Measurements from ENCODE around the gene NME7.
"Not testable (repeated sequence)": the region's sequence is repeated elsewhere in the genome, so short reads cannot be mapped to it uniquely, and the experiment has no call there.

The NME7 gene, protein sequence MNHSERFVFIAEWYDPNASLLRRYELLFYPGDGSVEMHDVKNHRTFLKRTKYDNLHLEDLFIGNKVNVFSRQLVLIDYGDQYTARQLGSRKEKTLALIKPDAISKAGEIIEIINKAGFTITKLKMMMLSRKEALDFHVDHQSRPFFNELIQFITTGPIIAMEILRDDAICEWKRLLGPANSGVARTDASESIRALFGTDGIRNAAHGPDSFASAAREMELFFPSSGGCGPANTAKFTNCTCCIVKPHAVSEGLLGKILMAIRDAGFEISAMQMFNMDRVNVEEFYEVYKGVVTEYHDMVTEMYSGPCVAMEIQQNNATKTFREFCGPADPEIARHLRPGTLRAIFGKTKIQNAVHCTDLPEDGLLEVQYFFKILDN

GRCh38 chr1:169367686-169368405 is at the start of gene NME7, which contains the start of gene BLZF1:
NME7 (minus strand) TSS chr1:169367797; CDS start chr1:169367710, 87 bp downstream.
BLZF1 (plus strand) TSS chr1:169368195; CDS start chr1:169369523, 1,328 bp downstream.
- peak; percentile 99 for DNase-seq

DNA sequence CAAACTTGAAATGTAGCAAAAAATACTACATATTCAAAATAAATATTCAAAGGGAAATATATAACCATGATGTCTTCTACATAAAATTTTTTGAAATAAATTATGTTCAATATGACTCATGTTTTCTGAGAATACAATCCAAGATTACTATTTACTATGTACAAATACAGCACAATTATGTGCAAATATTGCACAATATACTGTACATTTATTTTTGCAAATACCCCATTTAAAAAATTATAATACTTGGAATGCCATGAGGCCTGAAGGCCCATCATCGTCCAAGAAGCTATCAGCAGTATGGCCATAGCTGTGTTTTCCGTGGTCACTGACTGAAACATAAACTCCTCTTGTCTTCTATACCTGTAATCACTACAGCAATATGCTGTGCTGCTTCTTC is 47.4 kb upstream of the NME7 start:
- no peak for DNase-seq

DNA sequence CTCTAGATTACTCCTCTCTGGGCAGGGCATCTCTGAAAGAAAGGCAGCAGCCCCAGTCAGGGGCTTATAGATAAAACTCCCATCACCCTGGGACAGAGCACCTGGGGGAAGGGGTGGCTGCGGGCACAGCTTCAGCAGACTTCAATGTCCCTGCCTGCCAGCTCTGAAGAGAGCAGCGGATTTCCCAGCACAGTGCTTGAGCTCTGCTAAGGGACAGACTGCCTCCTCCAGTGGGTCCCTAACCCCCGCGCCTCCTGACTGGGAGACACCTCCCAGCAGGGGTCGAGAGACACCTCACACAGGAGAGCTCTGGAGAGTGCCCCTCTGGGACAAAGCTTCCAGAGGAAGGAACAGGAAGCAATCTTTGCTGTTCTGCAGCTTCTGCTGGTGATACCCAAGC is 40.7 kb upstream of the NME7 start:
- not testable (repeated sequence) for DNase-seq

- not testable (repeated sequence) for DNase-seq
Observed at GRCh38 chr1:169402578-169402977, 35.0 kb upstream of the NME7 start.

- DNase-seq = no peak
Observed at GRCh38 chr1:169395955-169396354, 28.4 kb upstream of the NME7 start.

DNA sequence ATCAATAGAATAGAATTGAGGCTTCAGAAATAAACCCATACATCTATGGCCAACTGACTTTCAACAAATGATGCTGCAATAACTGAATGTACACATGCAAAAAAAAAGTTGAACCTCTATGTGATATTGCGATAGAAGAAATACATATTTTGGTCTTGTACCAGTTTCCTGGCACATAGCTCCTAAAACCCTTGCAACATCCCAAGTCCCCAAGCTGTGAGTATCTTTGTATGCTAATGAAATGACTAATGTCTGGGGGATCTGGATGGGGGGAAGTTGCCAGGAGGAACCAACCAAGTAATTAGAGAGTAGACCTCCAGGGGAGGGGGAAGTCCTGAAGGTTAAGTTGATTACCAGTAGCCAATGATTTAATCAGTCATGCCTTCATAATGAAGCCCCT is 24.8 kb upstream of the NME7 start:
- no peak for DNase-seq

- DNase-seq = no peak
Observed at GRCh38 chr1:169390303-169390702, 22.7 kb upstream of the NME7 start.

DNA sequence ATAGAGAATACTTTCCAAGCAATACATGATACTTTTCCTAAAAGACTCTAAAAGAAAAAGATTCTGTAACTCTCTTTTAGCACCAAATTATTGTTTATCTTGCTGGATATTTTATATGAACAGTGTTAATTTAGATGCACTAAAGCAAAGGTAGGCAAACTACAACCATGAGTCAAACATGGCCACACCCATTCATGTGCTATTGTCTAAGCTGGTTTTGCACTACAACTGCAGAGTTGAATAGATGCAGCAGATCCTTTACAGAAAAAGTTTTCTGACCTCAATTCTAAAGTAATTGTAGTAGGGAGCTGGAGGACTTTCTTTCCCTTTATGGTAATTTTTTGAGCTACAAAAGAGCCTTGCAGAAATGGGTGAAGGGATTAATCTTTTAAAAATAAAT is 19.8 kb upstream of the NME7 start:
- DNase-seq = no peak

- DNase-seq = no peak
Observed at GRCh38 chr1:169383449-169383848, 15.9 kb upstream of the NME7 start.

DNA sequence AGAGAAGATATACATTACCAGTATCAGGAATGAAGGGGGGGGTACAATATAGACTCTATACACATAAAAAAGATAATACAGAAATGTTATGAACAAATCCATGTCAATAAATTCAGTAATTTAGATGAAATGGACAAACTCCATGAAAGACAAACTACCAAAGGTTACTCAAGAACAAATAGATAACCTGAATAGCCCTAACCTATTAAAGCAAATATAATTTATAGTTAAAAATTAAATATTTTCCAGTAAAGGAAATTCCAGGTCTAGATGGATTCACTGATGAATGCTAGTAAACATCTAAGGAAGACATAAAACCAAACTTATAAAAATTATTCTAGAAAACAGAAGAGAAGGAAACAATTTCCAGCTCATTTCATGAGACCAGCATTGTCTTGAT is 13.6 kb upstream of the NME7 start:
- no peak for DNase-seq

DNA sequence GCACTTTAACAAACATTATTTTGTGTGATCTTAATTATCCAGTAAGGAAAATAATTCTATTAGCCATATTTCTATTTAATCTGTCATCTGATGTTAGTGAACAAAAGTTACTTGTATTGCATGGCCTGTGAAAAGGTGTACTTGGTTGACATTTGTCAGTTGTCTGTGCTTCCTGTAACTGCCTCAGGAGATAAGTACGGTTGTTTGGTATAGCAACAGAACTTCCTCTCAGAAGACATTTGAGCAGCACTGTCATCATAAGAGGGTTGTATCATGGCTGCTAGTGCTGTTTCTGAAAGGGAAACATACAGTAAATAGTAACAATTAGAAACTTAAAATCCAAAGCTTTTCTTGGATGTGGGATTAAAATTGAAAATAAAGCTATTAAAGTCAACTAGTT is 3.8 kb upstream of the NME7 start:
- no peak for DNase-seq

DNA sequence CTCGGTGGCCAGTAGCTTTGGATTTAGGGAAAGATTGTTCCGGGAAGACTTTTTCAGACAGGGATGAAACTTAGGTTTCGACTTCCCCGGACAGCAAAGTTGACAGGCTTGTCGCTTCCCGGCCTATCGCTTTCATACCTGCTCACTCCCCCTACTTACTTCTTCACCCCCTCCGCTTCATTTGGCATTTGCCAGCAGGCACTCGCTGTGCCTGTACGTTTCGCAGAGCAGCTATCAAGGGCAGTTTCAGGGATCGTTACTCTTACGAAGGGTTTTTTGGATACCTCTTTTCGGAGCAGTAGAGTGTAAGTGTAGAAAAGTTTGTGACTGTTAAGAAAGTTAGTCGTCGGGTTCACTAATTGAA is 791 bp upstream of the NME7 start:
- DNase-seq = peak; percentile 19

DNA sequence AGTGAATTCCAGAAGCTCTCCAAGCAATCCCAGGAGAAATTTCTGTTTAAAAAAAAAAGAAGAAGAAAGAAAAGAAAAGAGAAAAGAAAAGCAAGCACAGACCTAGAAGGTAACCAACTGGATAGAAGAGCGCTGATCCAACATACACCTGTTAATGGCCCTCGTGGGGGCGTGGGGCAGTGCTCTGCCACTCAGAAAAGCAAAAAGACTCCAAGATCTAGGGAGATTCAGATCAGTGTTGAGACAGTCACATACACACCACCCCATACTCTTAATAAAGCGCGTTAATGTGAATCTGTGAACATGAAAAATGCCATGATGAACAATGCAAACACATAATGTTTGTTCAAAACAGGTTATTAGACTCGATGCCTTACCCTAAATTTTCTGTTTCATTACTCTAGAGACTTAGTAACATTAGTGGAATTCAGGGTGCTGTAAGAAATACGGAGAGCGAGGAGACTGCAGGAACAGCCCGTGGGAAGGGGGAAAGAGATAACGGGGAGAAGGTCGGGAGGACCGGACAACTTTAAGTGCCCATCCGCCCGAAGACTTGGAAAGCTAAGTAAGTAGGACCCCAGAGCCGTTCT is 406 bp downstream of the NME7 start:
- no peak for DNase-seq

DNA sequence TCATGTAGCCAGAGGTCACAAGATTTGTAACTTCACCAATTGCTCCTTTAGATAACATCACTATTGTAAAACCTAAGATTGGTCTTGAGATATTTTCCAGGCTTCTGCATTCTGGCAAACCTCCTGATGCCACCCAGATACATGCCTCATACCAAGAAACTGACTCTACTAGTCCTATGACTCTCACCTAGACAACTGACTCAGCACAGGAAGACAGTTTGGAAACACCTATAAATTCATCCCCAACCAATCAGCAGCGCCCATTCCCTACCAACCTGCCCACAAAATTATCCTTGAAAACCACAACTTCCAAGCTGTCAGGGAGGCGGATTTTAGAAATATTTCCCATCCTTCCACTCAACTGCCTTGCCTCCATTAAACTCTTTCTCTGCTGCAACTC is 2.6 kb downstream of the NME7 start:
- no peak for DNase-seq

GRCh38 chr1:169363046-169363730 is 4.4 kb downstream of the NME7 start:
- peak; percentile 23 for DNase-seq

- DNase-seq = no peak
Observed at GRCh38 chr1:169361281-169361680, 6.3 kb downstream of the NME7 start.

- DNase-seq = no peak
Observed at GRCh38 chr1:169360415-169360814, 7.2 kb downstream of the NME7 start.

DNA sequence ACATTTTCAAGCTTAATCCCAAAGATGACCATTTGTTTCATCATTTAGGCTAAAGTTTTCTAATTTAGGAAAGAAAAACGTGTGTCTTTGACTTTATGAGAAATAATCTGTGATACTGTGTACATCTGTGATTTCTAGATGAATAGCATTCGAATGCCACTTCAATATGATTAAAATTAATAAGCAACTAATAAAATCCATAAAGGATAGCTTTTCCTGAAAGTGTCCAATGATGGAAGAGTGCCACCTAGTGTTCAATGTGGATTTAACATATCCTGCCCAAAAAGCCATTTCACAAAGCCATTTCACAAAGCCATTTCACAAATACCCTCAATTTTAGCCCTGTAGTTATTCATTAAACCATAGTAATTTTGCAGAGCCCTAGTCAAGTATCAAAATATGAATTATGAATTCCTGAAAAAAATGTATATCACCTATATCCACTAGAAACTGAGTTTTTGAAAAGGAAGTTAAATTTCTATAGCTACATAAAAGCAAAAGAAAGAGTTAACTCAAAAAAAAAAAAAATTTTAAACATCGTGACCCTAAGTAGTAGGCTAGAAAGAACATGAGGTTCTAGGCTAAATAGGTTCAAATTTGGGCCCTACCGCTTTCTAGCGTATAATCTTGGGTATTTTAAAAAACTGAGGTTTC is 19.1 kb downstream of the NME7 start:
- no peak for DNase-seq

- DNase-seq = no peak
Observed at GRCh38 chr1:169347688-169348382, 19.8 kb downstream of the NME7 start.

DNA sequence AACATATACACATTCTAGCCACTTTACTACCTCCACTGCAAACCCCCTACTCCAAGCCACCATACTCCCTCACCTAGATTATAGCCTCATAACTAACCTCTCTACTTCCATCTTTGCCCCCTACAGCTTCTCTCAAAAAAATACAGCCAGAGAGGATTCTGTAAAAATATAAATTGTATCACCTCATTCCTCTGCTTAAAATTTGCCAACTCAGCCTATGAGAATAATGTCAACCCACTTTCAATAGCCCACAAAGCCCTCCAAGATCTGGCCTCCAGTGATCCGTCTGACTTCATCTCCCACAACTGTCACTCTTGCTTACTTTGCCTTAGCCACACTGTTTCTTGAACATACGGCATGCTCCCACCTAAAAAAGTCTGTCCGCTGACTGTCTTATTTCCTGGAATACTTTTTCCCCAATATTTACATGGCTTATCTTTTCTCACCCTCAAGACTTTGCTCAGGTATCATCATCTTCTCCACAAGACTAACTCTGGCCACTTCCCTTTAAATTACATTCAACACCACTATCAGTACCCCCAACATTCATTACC is 21.5 kb downstream of the NME7 start:
- DNase-seq = no peak

DNA sequence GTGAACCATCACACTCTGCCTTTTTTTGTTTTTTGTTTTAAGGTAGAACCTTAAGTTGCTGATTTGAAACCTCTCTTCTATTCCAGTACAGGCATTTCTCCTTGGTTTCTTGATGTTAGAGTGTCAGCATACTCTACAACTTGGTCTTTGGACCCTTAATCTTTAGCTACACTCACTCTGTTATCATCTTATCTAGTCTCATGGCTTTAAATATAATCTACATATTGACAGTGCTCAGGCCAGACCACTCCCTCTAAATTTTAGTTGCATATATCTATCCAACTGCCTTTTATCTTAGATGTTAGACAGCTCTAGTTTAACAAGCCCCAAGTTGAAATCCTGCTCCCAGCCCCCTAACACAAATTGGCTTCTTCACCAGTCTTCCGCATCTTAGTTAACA is 22.1 kb downstream of the NME7 start:
- DNase-seq = no peak

DNA sequence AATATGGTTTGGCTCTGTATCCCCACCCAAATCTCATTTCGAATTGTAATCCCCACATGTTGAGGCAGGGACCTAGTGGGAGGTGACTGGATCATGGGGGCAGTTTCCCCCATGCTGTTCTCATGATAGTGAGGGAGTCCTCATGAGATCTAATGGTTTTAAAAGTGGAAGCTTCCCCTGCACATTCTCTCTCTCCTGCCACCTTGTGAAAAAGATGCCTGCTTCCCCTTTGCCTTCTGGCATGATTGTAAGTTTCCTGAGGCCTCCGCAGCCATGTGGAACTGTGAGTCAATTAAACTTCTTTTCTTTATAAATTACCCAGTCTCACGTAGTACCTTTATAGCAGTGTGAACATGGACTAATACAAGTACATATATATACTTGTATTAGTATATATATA is 25.5 kb downstream of the NME7 start:
- not testable (repeated sequence) for DNase-seq

Measured in activated naive CD4-positive, alpha-beta T cell treated with anti-CD3 and anti-CD28 coated beads, Interleukin-2, amount 50 U/mL, for 16 hours (primary cell).